H1 (cell line): ENCODE measurements around the gene PRICKLE2. TPM values are rescaled to one million over a fixed set of nuclear protein-coding genes. Genes with fewer than 3 reads are reported as not detected.

Experiments
- CTCF ChIA-PET: fragments of 300-600 bp; sonication (Branson Sonifier 250); formaldehyde crosslinking; loops from one replicate; lab custom pipeline; 2021; ENCODE audit not compliant: partially characterized antibody; lab: Charles Lee
- POLR2A ChIA-PET: fragments of 300-600 bp; sonication (Branson Sonifier 250); formaldehyde crosslinking; loops from one replicate; lab custom pipeline; 2021; ENCODE audit warnings: inconsistent platforms; ENCODE audit not compliant: partially characterized antibody; lab: Charles Lee
- DNase-seq, 2 experiments: peaks; one replicate each; pipeline versions ENCODE4 v3.0.0 to v3.0.0-alpha.2; 2010 to 2022; ENCODE audit warnings: low spot score in 2 of 2, low read depth in 1 of 2, mixed read lengths in 1 of 2
- FAIRE-seq: peaks from 2 replicates; lab custom pipeline; 2011; peaks lifted over from hg19 to GRCh38; lab: Jason Lieb, UNC
- H2AFZ ChIP-seq: 2 replicates; pipeline ENCODE4 v1.8.1; 2012; ENCODE audit warnings: low read length, inconsistent platforms
- H2AK5ac ChIP-seq: 2 replicates; pipeline ENCODE4 v1.6.1; 2013; ENCODE audit warnings: low read depth, low read length
- H2BK120ac ChIP-seq: replicated peaks from 2 replicates; pipeline ENCODE3; 2013; ENCODE audit warnings: low read depth, low read length, inconsistent platforms
- H2BK12ac ChIP-seq: 2 replicates; pipeline ENCODE4 v1.6.1; 2013; ENCODE audit warnings: low read depth, low read length
- H2BK15ac ChIP-seq: 2 replicates; pipeline ENCODE4 v1.6.1; 2013; ENCODE audit warnings: low read length
- H2BK20ac ChIP-seq: 2 replicates; pipeline ENCODE4 v1.6.1; 2013; ENCODE audit warnings: low read length
- H2BK5ac ChIP-seq: 2 replicates; pipeline ENCODE4 v1.6.1; 2013; ENCODE audit warnings: low read depth, low read length
- H3K14ac ChIP-seq: 2 replicates; pipeline ENCODE4 v1.6.1; 2013; ENCODE audit warnings: inconsistent platforms; ENCODE audit not compliant: insufficient read length
- H3K18ac ChIP-seq: 2 replicates; pipeline ENCODE4 v1.6.1; 2013; ENCODE audit warnings: low read length; ENCODE audit errors: extremely low read depth
- H3K23ac ChIP-seq: 2 replicates; pipeline ENCODE4 v1.6.1; 2013; ENCODE audit warnings: inconsistent platforms; ENCODE audit not compliant: insufficient read length
- H3K23me2 ChIP-seq: 2 replicates; pipeline ENCODE4 v1.6.1; 2013; ENCODE audit warnings: low read depth, low read length
- H3K27ac ChIP-seq: 2 replicates; pipeline ENCODE4 v1.6.1; 2011; ENCODE audit warnings: low read depth, low read length, inconsistent platforms
- H3K27me3 ChIP-seq, 4 experiments: replicated peaks in 1 of 4; 1 replicate in 1 of 4; 2 replicates in 3 of 4; pipeline versions ENCODE4 v1.6.1 to v1.8.1; 2011 to 2013; ENCODE audit warnings: low read length in 3 of 4, mild to moderate bottlenecking in 3 of 4, inconsistent platforms in 2 of 4, mixed read lengths in 2 of 4, moderate library complexity in 1 of 4; ENCODE audit not compliant: control insufficient read depth in 3 of 4, insufficient read depth in 3 of 4; ENCODE audit errors: extremely low read depth in 1 of 4
- H3K36me3 ChIP-seq, 4 experiments: 2 replicates each; pipeline versions ENCODE4 v1.6.1 to v1.8.1; 2011 to 2013; ENCODE audit warnings: mild to moderate bottlenecking in 4 of 4, low read length in 3 of 4, moderate library complexity in 2 of 4, control low read depth in 1 of 4, inconsistent platforms in 1 of 4; ENCODE audit not compliant: insufficient read depth in 4 of 4, control insufficient read depth in 2 of 4
- H3K4ac ChIP-seq: replicated peaks from 2 replicates; pipeline ENCODE3; 2013; ENCODE audit warnings: low read length, low read depth, mixed read lengths, inconsistent platforms; ENCODE audit not compliant: insufficient read length
- H3K4me1 ChIP-seq, 4 experiments: replicated peaks in 1 of 4; 1 replicate in 1 of 4; 2 replicates in 3 of 4; pipeline versions ENCODE4 v1.6.1 to v1.8.1; 2011 to 2013; ENCODE audit warnings: low read length in 3 of 4, inconsistent platforms in 2 of 4, mixed read lengths in 1 of 4; ENCODE audit not compliant: insufficient read depth in 4 of 4, control insufficient read depth in 3 of 4
- H3K4me2 ChIP-seq, 2 experiments: 2 replicates each; pipeline versions ENCODE4 v1.6.1 to v1.8.1; 2011 to 2013; ENCODE audit warnings: low read depth in 2 of 2, low read length in 2 of 2, control low read depth in 1 of 2, inconsistent platforms in 1 of 2, mild to moderate bottlenecking in 1 of 2; ENCODE audit not compliant: insufficient read depth in 1 of 2
- H3K4me3 ChIP-seq, 4 experiments: fragments of 200-600, 300-600 bp in 1 of 4; sonication (generic), shearing (Covaris generic), sonication (Bioruptor Twin) in 1 of 4; 2 replicates each; pipeline versions ENCODE4 v1.5.1 to v1.8.1; 2011 to 2016; ENCODE audit warnings: low read length in 4 of 4, low read depth in 3 of 4, control low read depth in 2 of 4, inconsistent platforms in 2 of 4, mild to moderate bottlenecking in 2 of 4, mixed read lengths in 1 of 4, moderate library complexity in 1 of 4; ENCODE audit not compliant: insufficient read depth in 2 of 4; ENCODE audit errors: extremely low read depth in 1 of 4
- H3K56ac ChIP-seq: replicated peaks from 2 replicates; pipeline ENCODE3; 2013; ENCODE audit warnings: low read depth, mild to moderate bottlenecking, mixed read lengths, low read length, inconsistent platforms; ENCODE audit not compliant: insufficient read length
- H3K79me1 ChIP-seq: 2 replicates; pipeline ENCODE4 v1.6.1; 2013; ENCODE audit warnings: low read depth, low read length, control low read depth
- H3K79me2 ChIP-seq, 2 experiments: 2 replicates each; pipeline versions ENCODE4 v1.6.1 to v1.8.1; 2012 to 2013; ENCODE audit warnings: low read length in 2 of 2, mild to moderate bottlenecking in 2 of 2, inconsistent platforms in 1 of 2; ENCODE audit not compliant: insufficient read depth in 2 of 2, control insufficient read depth in 1 of 2
- H3K9ac ChIP-seq, 4 experiments: replicated peaks in 1 of 4; 1 replicate in 1 of 4; 2 replicates in 3 of 4; pipeline versions ENCODE4 v1.6.1 to v1.8.1; 2011 to 2013; ENCODE audit warnings: low read depth in 3 of 4, low read length in 3 of 4, control low read depth in 2 of 4, mild to moderate bottlenecking in 2 of 4, moderate library complexity in 2 of 4, inconsistent platforms in 1 of 4; ENCODE audit errors: extremely low read depth in 1 of 4
- H3K9me3 ChIP-seq, 2 experiments: 2 replicates each; pipeline versions ENCODE4 v1.6.1 to v1.8.1; 2012 to 2013; ENCODE audit warnings: mild to moderate bottlenecking in 2 of 2, moderate library complexity in 2 of 2, control low read depth in 1 of 2, inconsistent platforms in 1 of 2, low read depth in 1 of 2, low read length in 1 of 2, mixed read lengths in 1 of 2; ENCODE audit not compliant: insufficient read depth in 2 of 2
- H4K20me1 ChIP-seq, 2 experiments: replicated peaks in 1 of 2; 2 replicates each; pipeline versions ENCODE3 to v1.8.1; 2011 to 2013; ENCODE audit warnings: inconsistent platforms in 2 of 2, low read length in 2 of 2, mild to moderate bottlenecking in 1 of 2; ENCODE audit not compliant: insufficient read depth in 2 of 2, control insufficient read depth in 1 of 2
- H4K5ac ChIP-seq: 2 replicates; pipeline ENCODE4 v1.6.1; 2013; ENCODE audit warnings: low read length, low read depth, mixed read lengths, inconsistent platforms; ENCODE audit not compliant: insufficient read length
- H4K8ac ChIP-seq: 2 replicates; pipeline ENCODE4 v1.8.0; 2013; ENCODE audit warnings: mild to moderate bottlenecking, moderate library complexity, low read length, inconsistent platforms; ENCODE audit not compliant: insufficient read depth; ENCODE audit errors: extremely low read depth
- H4K91ac ChIP-seq: replicated peaks from 2 replicates; pipeline ENCODE3; 2013; ENCODE audit warnings: low read length, mixed read lengths, inconsistent platforms; ENCODE audit not compliant: insufficient read length
- ASH2L ChIP-seq: fragments of 200-600, 300-600 bp; sonication (generic); IDR thresholded peaks from one replicate; pipeline ENCODE4 v1.7.1; 2017; ENCODE audit warnings: low read length
- EZH2 ChIP-seq: fragments of 200-600 bp; sonication (generic); IDR thresholded peaks from 2 replicates; pipeline ENCODE4 v1.7.1; 2012; ENCODE audit warnings: low read depth, mild to moderate bottlenecking, moderate library complexity, low read length, inconsistent platforms; ENCODE audit not compliant: severe bottlenecking
- HDAC6 ChIP-seq: IDR thresholded peaks from one replicate; pipeline ENCODE4 v1.7.1; 2012; ENCODE audit warnings: low read depth, mild to moderate bottlenecking, inconsistent platforms, low read length, moderate library complexity
- KDM1A ChIP-seq: fragments of 200-600, 300-600 bp; sonication (generic); IDR thresholded peaks from 2 replicates; pipeline ENCODE4 v1.7.1; 2016; ENCODE audit warnings: mild to moderate bottlenecking, low read length, borderline replicate concordance
- SP1 ChIP-seq: IDR thresholded peaks from 2 replicates; pipeline ENCODE4 v1.6.1; 2011; ENCODE audit warnings: low read depth, low read length
- SRF ChIP-seq: IDR thresholded peaks from 2 replicates; pipeline ENCODE4 v1.6.1; 2011; ENCODE audit warnings: mild to moderate bottlenecking, low read depth, low read length, moderate library complexity
- SUZ12 ChIP-seq: fragments of 200-600 bp; sonication (generic); IDR thresholded peaks from 2 replicates; pipeline ENCODE4 v1.6.1; 2012; ENCODE audit warnings: mild to moderate bottlenecking, inconsistent platforms, low read length, moderate library complexity, mixed read lengths
- TAF7 ChIP-seq: optimal IDR thresholded peaks from 2 replicates; pipeline ENCODE3; 2011; ENCODE audit warnings: low read depth, mild to moderate bottlenecking, inconsistent platforms, low read length, moderate library complexity, borderline replicate concordance
- TCF12 ChIP-seq: IDR thresholded peaks from 2 replicates; pipeline ENCODE4 v1.6.1; 2011; ENCODE audit warnings: low read depth, mild to moderate bottlenecking, low read length
- WGBS, 2 experiments: shearing (Covaris generic) in 1 of 2; methylation state at CpG; one replicate each; pipeline versions ENCODE4 v1.1.6 to v1.1.7; 2013 to 2015; ENCODE audit warnings: low lambda C conversion rate in 2 of 2, mixed read lengths in 2 of 2, inconsistent platforms in 1 of 2, low coverage in 1 of 2, missing lambda C conversion rate in 1 of 2; ENCODE audit not compliant: insufficient replicate concordance in 2 of 2, insufficient coverage in 1 of 2, insufficient read length in 1 of 2; ENCODE audit errors: extremely low coverage in 1 of 2, missing lambda C conversion rate in 1 of 2; 5-methylcytosine and 5-hydroxymethylcytosine counted together
- polyA plus RNA-seq, 7 experiments: library from polyadenylated mRNA; depleted of rRNA in 3 of 7; stranded (reverse) in 5 of 7; unstranded in 2 of 7; fragments of >200 nt in 5 of 7; fragments of 200-250 nt in 2 of 7; gene quantifications; 1 replicate in 5 of 7; 2 replicates in 1 of 7; 4 replicates in 1 of 7; pipeline versions ENCODE4 v1.2.1 to v1.2.3, GENCODE V29; 2011 to 2013; ENCODE audit warnings: missing spikeins in 2 of 7, mixed read lengths in 2 of 7
- total RNA-seq: library from RNA; stranded (reverse); fragmentation: NEBNext Ultra II Directional; extraction: Animal tissue kit (Norgen Biotek cat#: 25700); gene quantifications from 2 replicates; pipeline ENCODE4 v1.2.1, GENCODE V29; 2021

The PRICKLE2 gene
- total and polyA plus RNA-seq, 2 of the 8 experiments (the other 6 are each of a cell fraction or from before 2014, with no cell fraction given): 2.9 to 8.0 TPM

- Histone ChIP-seq H4K5ac (no peak overlapping the region), H3K9me3 (no peaks in the 10 kb centered on the region), H2AFZ (no peak overlapping the region), H3K23ac (no peak overlapping the region), H4K91ac (no peak overlapping the region), H2BK120ac (no peak overlapping the region), H3K14ac (no peak overlapping the region), H3K9ac (no peak overlapping the region), H2BK12ac (no peak overlapping the region), H3K4me1 (peaks cover 0 to 6% (median 0%) of the 10 kb centered on the region in 4 experiments; a peak in 2 of 7 replicates), H3K79me1 (no peaks in the 10 kb centered on the region), H2BK5ac (no peak overlapping the region), H4K8ac (no peak overlapping the region), H3K36me3 (no peaks in the 10 kb centered on the region), H2BK20ac (no peak overlapping the region), H2AK5ac (no peak overlapping the region), H3K4me3 (no peak overlapping the region), H2BK15ac (no peak overlapping the region), H3K79me2 (no peaks in the 10 kb centered on the region), H3K56ac (no peak overlapping the region), H3K23me2 (no peaks in the 10 kb centered on the region), H3K27ac (no peak overlapping the region), H3K4ac (no peak overlapping the region), H3K4me2 (no peak overlapping the region), H3K27me3 (no peaks in the 10 kb centered on the region), H3K18ac (no peak overlapping the region), H4K20me1 (no peaks in the 10 kb centered on the region)
- POLR2A ChIA-PET: no interaction called here
- 92% methylated on average over 4 of the region's 4 CpGs; no CpG with 5 or more reads in 1 of the 2 experiments for WGBS, 2 experiments
- FAIRE-seq: no peak
- CTCF ChIA-PET: interaction anchor here (1.4 kb wide), 1 partner anchor 27 kb away, joined by 5 read pairs; no protein-coding TSS in a partner anchor
- TF ChIP-seq HDAC6 (no peak), KDM1A (no peak), ASH2L (no peak), EZH2 (no peak), TCF12 (no peak), SUZ12 (no peak), SP1 (no peak), SRF (no peak), TAF7 (no peak)
- DNase-seq: no peak
These were observed 84.6 kb downstream of the PRICKLE2 start for GRCh38 chr3:64140651-64141050.
